ENCODE results near the gene PRRG2.

The PRRG2 gene

GRCh38 chr19:49590071-49590970 is 9.2 kb downstream of the PRRG2 start:
- H3K4me1 ChIP-seq (ENCODE audit: low read depth, poor library complexity, severe bottlenecking) = peaks cover 32% of the 10 kb centered on the region
- H3K4me3 ChIP-seq (IDR thresholded peaks at IDR 0.05; ENCODE audit: insufficient read depth, low read depth, low read length) = no peak overlapping the region
- no peaks in the 10 kb centered on the region for H3K36me3 ChIP-seq (ENCODE audit: insufficient read depth)
- peak overlapping the region; percentile 93 for H3K4me2 ChIP-seq
- no peak for TF ChIP-seq CTCF (conservative IDR thresholded peaks at IDR 0.05; ENCODE audit: low read depth, low read length)
- peak overlapping the region; percentile 84 for H3K9ac ChIP-seq
- H3K27me3 ChIP-seq (ENCODE audit: insufficient read depth, low read depth) = no peaks in the 10 kb centered on the region
- H2AFZ ChIP-seq (ENCODE audit: low read depth) = peak overlapping the region; percentile 49
- H4K20me1 ChIP-seq (ENCODE audit: insufficient read depth) = no peaks in the 10 kb centered on the region
- peaks cover 18% of the 10 kb centered on the region; the same call in 1 of the 2 replicates for H3K79me2 ChIP-seq (ENCODE audit: insufficient read depth, low read depth)
- peak overlapping the region; percentile 73 for H3K27ac ChIP-seq

- H3K36me3 ChIP-seq (ENCODE audit: insufficient read depth) = no peaks in the 10 kb centered on the region
- peaks cover 32% of the 10 kb centered on the region for H3K4me1 ChIP-seq (ENCODE audit: low read depth, poor library complexity, severe bottlenecking)
- H3K4me3 ChIP-seq (IDR thresholded peaks at IDR 0.05; ENCODE audit: insufficient read depth, low read depth, low read length) = no peak within 1 kb of the TSS
- no peak for TF ChIP-seq CTCF (conservative IDR thresholded peaks at IDR 0.05; ENCODE audit: low read depth, low read length)
- no peaks in the 10 kb centered on the region for H3K27me3 ChIP-seq (ENCODE audit: insufficient read depth, low read depth)
- peak within 1 kb of the TSS; percentile 84 for H3K9ac ChIP-seq
- H2AFZ ChIP-seq (ENCODE audit: low read depth) = peak within 1 kb of the TSS; percentile 49
- H3K4me2 ChIP-seq = peak within 1 kb of the TSS; percentile 93
- peaks cover 18% of the 10 kb centered on the region; the same call in 1 of the 2 replicates for H3K79me2 ChIP-seq (ENCODE audit: insufficient read depth, low read depth)
- peak within 1 kb of the TSS; percentile 74 for H3K27ac ChIP-seq
- no peaks in the 10 kb centered on the region for H4K20me1 ChIP-seq (ENCODE audit: insufficient read depth)
These were observed 10.0 kb downstream of the PRRG2 start, which contains the start of gene PRR12 for GRCh38 chr19:49590971-49591730. Gene PRR12 (plus strand): TSS chr19:49591182. CDS start chr19:49591655, 473 bp downstream.

- peak overlapping the region; percentile 42; the same call in 1 of the 2 replicates for H2AFZ ChIP-seq (ENCODE audit: low read depth)
- H3K79me2 ChIP-seq (ENCODE audit: insufficient read depth, low read depth) = peaks cover 18% of the 10 kb centered on the region; the same call in 1 of the 2 replicates
These were observed 10.8 kb downstream of the PRRG2 start for GRCh38 chr19:49591731-49592485.

More at GRCh38 chr19:49591731-49592485, 10.8 kb downstream of the PRRG2 start:
- Histone ChIP-seq H3K4me3 (IDR thresholded peaks at IDR 0.05; ENCODE audit: insufficient read depth, low read depth, low read length) (no peak overlapping the region), H3K36me3 (ENCODE audit: insufficient read depth) (no peaks in the 10 kb centered on the region), H3K4me2 (peak overlapping the region; percentile 72), H3K27me3 (ENCODE audit: insufficient read depth, low read depth) (no peaks in the 10 kb centered on the region), H4K20me1 (ENCODE audit: insufficient read depth) (no peaks in the 10 kb centered on the region), H3K4me1 (ENCODE audit: low read depth, poor library complexity, severe bottlenecking) (peaks cover 32% of the 10 kb centered on the region), H3K9ac (peak overlapping the region; percentile 78), H3K27ac (peak overlapping the region; percentile 74)
- TF ChIP-seq CTCF (conservative IDR thresholded peaks at IDR 0.05; ENCODE audit: low read depth, low read length) = no peak
